ENCODE measurements around the gene INPP4A. TPM values are rescaled to one million over a fixed set of nuclear protein-coding genes. Genes with fewer than 3 reads are reported as not detected.

INPP4A gene
- total RNA-seq, 1 experiment from 2014 or later = 26.7 TPM

GRCh38 chr2:98445683-98446581, 1.3 kb downstream of the INPP4A start:
- TF ChIP-seq CTCF (IDR thresholded peaks at IDR 0.05; ENCODE audit: unreplicated experiment) = no peak
- Mint-ChIP-seq H3K27me3 (ENCODE audit: unreplicated experiment) (no peaks in the 10 kb centered on the region), H3K4me1 (ENCODE audit: low read depth, unreplicated experiment) (peaks cover 38% of the 10 kb centered on the region), H3K36me3 (ENCODE audit: insufficient read depth, unreplicated experiment) (peaks cover 21% of the 10 kb centered on the region), H3K9me3 (ENCODE audit: low read depth, unreplicated experiment) (no peaks in the 10 kb centered on the region), H3K4me3 (ENCODE audit: low read depth, unreplicated experiment) (peak overlapping the region; percentile 91), H3K27ac (ENCODE audit: unreplicated experiment) (peak overlapping the region; percentile 37)
- intact Hi-C loops (cut with micrococcal nuclease; ENCODE audit: unreplicated experiment) = loop anchor here (5.0 kb wide), 1 partner anchor 36 kb away; no protein-coding TSS in a partner anchor
- TSS peak; percentile 21 for BruUV-seq (replicated peaks)
- CTCF ChIA-PET = interaction anchor here (1.0 kb wide), 1 partner anchor 9 kb away, joined by 3 read pairs; no protein-coding TSS in a partner anchor
- peak; percentile 42 for DNase-seq

- CTCF ChIA-PET = interaction anchor here (0.8 to 1.0 kb wide), 2 partner anchors 8 to 10 kb away, joined by 3 read pairs; no protein-coding TSS in a partner anchor
- Mint-ChIP-seq H3K36me3 (ENCODE audit: insufficient read depth, unreplicated experiment) (peaks cover 21% of the 10 kb centered on the region), H3K4me3 (ENCODE audit: low read depth, unreplicated experiment) (no peak overlapping the region), H3K4me1 (ENCODE audit: low read depth, unreplicated experiment) (peaks cover 29% of the 10 kb centered on the region), H3K27ac (ENCODE audit: unreplicated experiment) (no peak overlapping the region), H3K9me3 (ENCODE audit: low read depth, unreplicated experiment) (no peaks in the 10 kb centered on the region), H3K27me3 (ENCODE audit: unreplicated experiment) (no peaks in the 10 kb centered on the region)
- TF ChIP-seq CTCF (IDR thresholded peaks at IDR 0.05; ENCODE audit: unreplicated experiment) = no peak
- no TSS peak for BruUV-seq (replicated peaks)
- no peak for DNase-seq
- intact Hi-C loops (cut with micrococcal nuclease; ENCODE audit: unreplicated experiment) = loop anchor here (5.0 kb wide), 1 partner anchor 35 kb away; no protein-coding TSS in a partner anchor
These were observed 2.2 kb downstream of the INPP4A start for GRCh38 chr2:98446850-98447249.

GRCh38 chr2:98448441-98449145, 3.9 kb downstream of the INPP4A start:
- intact Hi-C loops (cut with micrococcal nuclease; ENCODE audit: unreplicated experiment) = loop anchor here (5.0 kb wide), 1 partner anchor 34 kb away; no protein-coding TSS in a partner anchor
- peaks cover 31% of the 10 kb centered on the region for H3K4me1 Mint-ChIP-seq (ENCODE audit: low read depth, unreplicated experiment)
- no peak for DNase-seq
- H3K27me3 Mint-ChIP-seq (ENCODE audit: unreplicated experiment) = no peaks in the 10 kb centered on the region
- no peaks in the 10 kb centered on the region for H3K9me3 Mint-ChIP-seq (ENCODE audit: low read depth, unreplicated experiment)
- no peak overlapping the region for H3K4me3 Mint-ChIP-seq (ENCODE audit: low read depth, unreplicated experiment)
- BruUV-seq (replicated peaks) = no TSS peak
- H3K36me3 Mint-ChIP-seq (ENCODE audit: insufficient read depth, unreplicated experiment) = peaks cover 21% of the 10 kb centered on the region
- no peak for TF ChIP-seq CTCF (IDR thresholded peaks at IDR 0.05; ENCODE audit: unreplicated experiment)
- no peak overlapping the region for H3K27ac Mint-ChIP-seq (ENCODE audit: unreplicated experiment)
- CTCF ChIA-PET = interaction anchor here (0.9 kb wide), 1 partner anchor 13 kb away, joined by 8 read pairs; no protein-coding TSS in a partner anchor

- BruUV-seq (replicated peaks) = no TSS peak
- no peaks in the 10 kb centered on the region for H3K9me3 Mint-ChIP-seq (ENCODE audit: low read depth, unreplicated experiment)
- TF ChIP-seq CTCF (IDR thresholded peaks at IDR 0.05; ENCODE audit: unreplicated experiment) = no peak
- CTCF ChIA-PET = interaction anchor here (0.6 to 1.3 kb wide), 4 partner anchors 11 to 53 kb away, joined by 3 read pairs; no protein-coding TSS in a partner anchor
- no peaks in the 10 kb centered on the region for H3K36me3 Mint-ChIP-seq (ENCODE audit: insufficient read depth, unreplicated experiment)
- H3K4me1 Mint-ChIP-seq (ENCODE audit: low read depth, unreplicated experiment) = peaks cover 57% of the 10 kb centered on the region
- H3K27me3 Mint-ChIP-seq (ENCODE audit: unreplicated experiment) = no peaks in the 10 kb centered on the region
- intact Hi-C loops (cut with micrococcal nuclease; ENCODE audit: unreplicated experiment) = no loop called here
- H3K4me3 Mint-ChIP-seq (ENCODE audit: low read depth, unreplicated experiment) = no peak overlapping the region
- no peak for DNase-seq
- no peak overlapping the region for H3K27ac Mint-ChIP-seq (ENCODE audit: unreplicated experiment)
These were observed 7.9 kb downstream of the INPP4A start for GRCh38 chr2:98452396-98453027.
